A549 treated with RU486 at 1 μM for 4 hours (cell line): ENCODE results near the gene CANT1. TPM values are rescaled to one million over a fixed set of nuclear protein-coding genes. Genes with fewer than 3 reads are reported as not detected.

Experiments
- total RNA-seq: library from RNA; stranded (reverse); fragments of 200-300 nt; extraction: Qiagen RNA extraction; gene quantifications from 5 replicates; pipeline ENCODE4 v1.2.3, GENCODE V29; 2022; ENCODE audit warnings: low read depth

Gene CANT1
- total RNA-seq, result 67.1 to 87.4 TPM (median 81.0 TPM) in 5 replicates

DNA sequence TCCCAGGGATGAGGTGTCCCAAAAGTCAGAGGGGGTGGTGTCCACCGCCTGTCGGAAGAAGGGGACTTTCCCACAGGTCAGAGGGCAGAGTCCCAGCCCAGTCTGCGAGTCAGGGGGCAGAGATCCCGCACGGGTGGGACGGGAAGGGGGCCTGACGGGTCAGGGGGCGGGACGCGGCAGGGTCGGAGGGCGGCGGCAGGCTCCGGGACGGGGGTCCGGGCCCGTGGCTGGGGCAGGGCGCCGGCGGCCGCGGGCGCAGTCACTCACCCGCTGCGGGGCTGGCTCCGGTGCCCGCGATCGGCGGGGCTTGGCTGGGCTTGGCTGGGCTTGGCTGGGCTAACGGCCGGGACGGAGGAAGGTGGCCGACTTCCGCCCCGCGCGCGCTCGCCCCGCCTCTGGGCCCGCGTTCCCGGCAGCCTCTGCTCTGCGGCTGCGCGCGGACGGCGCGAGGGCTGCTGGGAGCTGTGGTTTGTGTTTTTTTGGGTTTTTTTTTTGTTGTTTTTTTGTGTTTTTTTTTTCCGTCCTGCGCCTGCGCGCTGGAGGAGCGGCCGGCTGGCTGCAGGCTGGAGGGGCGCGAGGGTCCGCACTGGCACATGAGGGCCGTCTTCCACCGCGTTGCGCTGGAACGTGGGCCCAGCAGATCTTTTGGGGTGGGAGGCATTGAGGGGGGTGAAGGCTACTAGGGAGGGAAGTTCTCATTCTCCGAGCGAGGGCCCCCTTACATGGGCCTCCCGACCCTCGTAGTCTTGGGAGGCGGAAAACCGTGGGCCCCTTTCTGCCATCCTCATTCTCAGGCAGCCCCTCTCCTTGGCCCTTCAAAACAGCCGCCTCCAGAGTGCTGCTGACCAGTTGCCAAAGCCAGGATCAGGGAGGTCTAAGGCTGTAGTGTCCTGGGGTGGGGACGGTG lies at the start of gene CANT1:
Gene CANT1 (minus strand): TSS at position 368 of the 907 bp plus-strand sequence. CDS start 12,142 bp downstream, outside the sequence.

GRCh38 chr17:79023886-79024771 lies 14.6 kb upstream of the CANT1 start, which contains the start of gene C1QTNF1:
Gene C1QTNF1 (plus strand): TSS chr17:79024169. CDS start chr17:79043969, 19,800 bp downstream.

GRCh38 chr17:78979780-78980623 lies 29.6 kb downstream of the CANT1 start, which contains the start of gene LGALS3BP:
Gene LGALS3BP (minus strand): TSS chr17:78979923. CDS start chr17:78977191, 2,732 bp downstream.

Other genes starting within 250 kb of the CANT1 start
- 40.3 to 50.0 TPM (median 41.6 TPM) in 5 replicates for gene CYTH1, start 227.5 kb downstream of the CANT1 start, total RNA-seq
- 56.2 to 65.4 TPM (median 58.3 TPM) in 5 replicates for gene USP36, start 168.9 kb downstream of the CANT1 start, total RNA-seq
- gene CEP295NL, start 106.6 kb downstream of the CANT1 start, total RNA-seq, result 0.22 to 0.42 TPM (median 0.37 TPM) in 5 replicates
- 167 to 232 TPM (median 194 TPM) in 5 replicates for gene TIMP2, start 84.4 kb downstream of the CANT1 start, total RNA-seq
- gene LGALS3BP, start 29.8 kb downstream of the CANT1 start, total RNA-seq, result 63.7 to 104 TPM (median 81.6 TPM) in 5 replicates
- 35.7 to 47.9 TPM (median 37.7 TPM) in 5 replicates for gene C1QTNF1, start 14.4 kb upstream of the CANT1 start, total RNA-seq
- 10.8 to 21.1 TPM (median 17.4 TPM) in 5 replicates for gene ENGASE, start 65.1 kb upstream of the CANT1 start, total RNA-seq